Right lung (tissue), 5 donors: ENCODE measurements around the gene BEGAIN. TPM values are rescaled to one million over a fixed set of nuclear protein-coding genes. Genes with fewer than 3 reads are reported as not detected.

Experiments used
- DNase-seq, 2 donors: peaks; one replicate each; pipeline ENCODE4 v3.0.0-alpha.2; 2013
- polyA plus RNA-seq, 5 donors: library from polyadenylated mRNA; unstranded; fragments of 120-200 nt; gene quantifications; one replicate each; pipeline versions ENCODE4 v1.2.1 to v1.2.3, GENCODE V29; 2013; ENCODE audit warnings: inconsistent platforms in 1 of 5, low replicate concordance in 1 of 5; ENCODE audit not compliant: insufficient read length in 5 of 5, insufficient read depth in 1 of 5

Gene BEGAIN
- polyA plus RNA-seq, 5 donors: 1.3 to 2.9 (median 2.1) TPM

DNA sequence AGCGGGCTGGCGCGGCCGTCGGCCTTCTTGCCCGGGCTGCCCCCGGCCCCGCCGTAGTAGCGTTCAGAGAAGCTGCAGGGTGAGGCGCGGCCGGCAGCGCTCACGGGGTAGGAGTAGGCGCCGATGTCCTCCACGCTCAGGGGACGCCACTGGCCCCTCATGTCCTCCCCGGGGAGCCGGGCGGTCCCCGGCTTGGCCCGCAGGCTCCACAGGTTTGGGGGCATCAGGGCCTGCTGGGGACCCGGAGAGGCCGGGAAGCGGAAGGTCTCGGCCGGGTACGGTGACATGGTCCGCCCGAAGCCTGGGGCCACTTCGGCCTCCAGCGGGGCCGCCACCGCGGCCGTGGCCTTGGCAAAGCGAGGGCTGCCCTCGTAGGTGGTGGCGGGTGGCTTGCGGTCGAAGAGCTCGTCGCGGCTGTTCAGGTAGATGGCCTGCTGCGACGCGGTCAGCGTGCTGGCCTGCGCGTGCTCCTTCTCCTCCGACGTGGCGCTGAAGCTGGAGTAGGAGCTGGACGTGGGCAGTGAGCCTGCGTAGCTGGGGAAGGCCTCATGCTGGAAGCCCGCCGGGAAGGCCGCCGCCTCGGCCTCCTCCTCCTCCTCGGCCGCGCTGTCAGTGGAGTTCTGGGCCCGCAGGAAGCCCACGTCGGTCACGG lies 48.7 kb downstream of the BEGAIN start:
- DNase-seq: no peak

DNA sequence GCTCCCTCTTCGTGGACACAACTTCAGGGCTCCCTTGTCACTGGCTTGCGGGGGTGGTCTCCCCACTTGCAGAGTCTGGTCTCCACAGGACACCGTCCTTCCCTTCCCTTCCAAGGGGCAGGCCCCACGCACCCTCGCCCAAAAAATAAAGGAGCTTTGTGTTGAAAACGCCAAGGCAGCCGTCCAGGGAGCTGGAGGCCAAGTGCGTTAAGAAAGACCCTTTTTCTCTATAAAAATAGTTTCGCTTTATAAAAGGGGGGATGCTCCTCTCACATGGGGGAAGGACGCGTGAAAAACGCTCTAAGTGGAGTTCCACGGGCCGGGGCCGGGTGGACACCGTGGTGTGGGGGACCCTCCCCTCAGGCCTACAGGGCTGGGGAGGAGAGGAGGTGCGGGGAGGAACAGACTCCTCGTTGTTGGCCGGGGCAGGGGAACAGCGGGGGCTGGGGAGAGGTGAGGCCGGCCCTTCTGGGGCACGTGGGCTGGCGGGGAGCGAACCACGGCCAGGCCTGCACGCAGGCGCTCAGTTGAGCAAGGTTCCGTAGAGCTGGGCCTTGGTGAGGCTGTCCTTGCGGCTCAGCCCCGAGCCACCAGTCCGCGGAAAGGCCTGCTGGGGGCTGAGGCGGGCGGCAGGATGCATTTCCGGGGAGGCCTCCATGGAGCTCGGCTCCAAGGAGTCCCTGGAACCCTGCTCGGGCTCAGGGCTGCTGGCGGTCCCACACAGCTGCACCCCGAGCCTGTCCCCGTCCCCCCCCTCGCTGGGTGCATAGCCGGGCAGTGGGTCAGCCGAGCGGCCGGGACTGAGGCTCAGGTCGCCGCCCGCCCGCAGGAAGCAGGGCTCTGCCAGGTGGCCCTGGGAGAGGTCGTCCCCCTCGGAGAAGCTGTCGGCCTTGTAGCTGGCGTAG lies 49.5 kb downstream of the BEGAIN start:
- DNase-seq: no peak

DNA sequence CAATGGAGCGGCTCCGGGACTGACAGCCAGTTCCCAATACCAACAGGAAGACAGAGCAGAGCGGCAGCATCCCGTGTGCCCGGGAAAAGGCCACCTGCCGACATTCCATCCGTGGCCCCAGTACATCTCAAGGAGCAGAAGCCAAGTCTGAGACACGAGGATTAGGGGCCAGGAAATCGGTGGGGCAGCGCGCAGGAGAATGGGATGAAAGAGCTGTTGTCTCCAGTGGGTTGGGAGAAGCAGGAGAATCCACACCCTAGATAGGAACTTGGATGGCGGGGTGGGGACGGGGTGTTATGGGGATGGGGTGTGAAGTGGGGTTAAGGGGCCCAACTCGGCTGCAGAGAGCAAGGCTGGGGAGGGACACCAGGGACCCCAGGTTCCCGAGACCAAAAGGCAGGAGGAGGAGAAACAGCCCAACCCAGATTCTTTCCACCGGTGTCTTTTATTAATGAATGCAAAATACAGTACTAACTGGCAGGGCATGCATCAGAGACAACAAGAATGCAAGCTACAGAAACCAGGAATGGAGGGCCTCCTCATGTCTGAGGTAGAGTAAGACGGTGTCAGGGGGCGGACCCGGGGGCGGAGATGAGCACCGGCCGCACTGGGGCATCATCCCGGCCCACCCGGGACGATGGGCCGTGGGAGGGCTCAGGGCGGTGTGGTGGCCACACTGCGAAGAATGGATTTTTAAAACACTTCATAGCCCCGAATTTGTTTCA lies 50.3 kb downstream of the BEGAIN start:
- DNase-seq: no peak

DNA sequence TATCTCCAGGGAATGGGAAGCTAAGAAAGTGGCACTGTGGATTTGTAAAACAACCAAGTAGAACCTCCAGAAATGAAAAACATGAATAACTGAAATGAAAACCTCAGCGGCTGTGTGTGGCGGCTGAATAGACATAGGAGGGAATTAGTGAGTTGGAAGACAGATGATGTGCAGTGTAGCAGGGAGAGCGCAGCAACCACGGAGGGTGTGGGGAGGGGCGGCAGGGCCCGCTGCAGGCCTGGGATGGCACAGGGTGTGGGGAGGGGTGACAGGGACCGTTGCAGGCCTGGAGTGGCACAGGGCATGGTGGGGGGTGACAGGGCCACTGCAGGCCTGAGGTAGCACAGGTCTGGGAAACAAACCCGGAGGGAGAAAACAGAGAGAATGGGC lies 51.1 kb downstream of the BEGAIN start:
- DNase-seq: no peak

DNA sequence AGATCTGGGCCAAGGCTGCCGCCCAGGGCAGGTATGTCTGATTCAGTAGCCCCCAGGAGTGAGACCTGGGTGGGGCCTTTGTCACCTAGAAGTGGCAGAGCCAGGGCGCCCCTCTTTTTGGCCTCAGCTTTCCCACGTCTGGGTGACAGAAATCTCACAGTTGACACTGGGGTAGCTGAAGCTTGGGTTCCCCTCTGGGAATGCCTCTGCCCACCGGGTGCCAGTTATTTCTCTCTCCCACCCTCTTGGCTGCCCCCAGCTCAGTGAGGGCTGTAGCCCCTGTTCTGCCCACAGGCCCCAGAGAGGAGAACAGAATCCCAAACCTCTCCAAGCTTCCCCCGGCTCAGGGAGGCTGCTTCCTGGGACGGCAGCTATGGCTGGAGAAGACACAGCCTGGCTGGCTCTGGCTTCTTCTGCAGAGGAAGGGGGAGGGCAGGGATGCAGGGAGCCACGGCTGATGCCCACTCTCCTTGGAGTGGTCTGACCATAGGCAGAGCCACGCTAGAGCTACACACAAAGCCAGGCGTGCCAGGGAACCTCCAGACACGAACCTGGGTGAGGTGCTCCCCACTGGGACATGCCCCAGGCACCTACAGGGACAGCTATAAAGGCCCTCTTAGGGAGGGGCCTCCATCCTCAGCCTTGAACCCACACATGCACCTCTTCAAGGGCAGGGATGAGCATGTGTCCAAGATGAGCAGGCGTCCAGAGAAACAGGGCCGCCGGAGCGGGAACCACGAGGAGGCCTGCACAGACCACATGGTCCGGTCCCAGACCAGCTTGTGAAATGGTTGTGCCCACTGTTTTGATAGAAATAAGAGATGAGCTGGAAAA lies 51.7 kb downstream of the BEGAIN start:
- DNase-seq: no peak

DNA sequence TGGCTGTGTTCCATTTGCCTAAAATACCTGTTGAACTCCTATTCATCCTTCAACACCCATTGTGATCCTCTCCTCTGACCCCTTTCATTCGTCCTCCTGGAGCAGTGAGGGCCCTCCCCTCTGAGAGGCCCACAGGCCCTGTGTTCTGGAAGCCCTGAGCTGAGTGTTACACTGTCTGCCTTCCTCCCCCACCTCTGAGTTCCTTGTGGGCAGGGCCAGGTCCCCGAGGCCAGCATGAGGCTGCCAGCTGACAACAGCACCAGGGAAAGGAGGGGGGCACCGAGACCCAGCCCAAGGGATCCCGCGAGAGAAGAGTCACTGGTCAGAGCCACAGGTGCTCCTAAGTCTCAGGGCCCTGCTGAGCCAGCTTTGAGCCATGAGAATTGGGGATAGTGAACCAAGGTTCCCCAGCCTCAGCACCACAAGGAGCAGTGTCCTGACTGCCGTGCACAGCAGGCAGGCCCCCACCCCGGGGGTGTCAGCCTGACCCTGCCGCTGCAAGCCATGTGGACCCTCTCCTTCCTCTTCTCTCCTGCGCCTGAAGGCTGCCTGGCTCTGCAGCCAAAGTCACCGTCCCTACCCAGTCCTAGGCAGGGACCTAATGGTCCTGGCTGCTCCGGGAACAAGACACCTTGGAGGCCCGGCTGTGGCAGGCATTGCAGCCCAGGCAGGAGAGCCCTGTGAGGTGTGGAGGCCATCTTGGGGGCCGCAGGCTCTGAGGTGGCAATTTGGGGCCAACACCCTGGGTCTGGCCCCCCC lies 52.5 kb downstream of the BEGAIN start:
- DNase-seq: no peak

DNA sequence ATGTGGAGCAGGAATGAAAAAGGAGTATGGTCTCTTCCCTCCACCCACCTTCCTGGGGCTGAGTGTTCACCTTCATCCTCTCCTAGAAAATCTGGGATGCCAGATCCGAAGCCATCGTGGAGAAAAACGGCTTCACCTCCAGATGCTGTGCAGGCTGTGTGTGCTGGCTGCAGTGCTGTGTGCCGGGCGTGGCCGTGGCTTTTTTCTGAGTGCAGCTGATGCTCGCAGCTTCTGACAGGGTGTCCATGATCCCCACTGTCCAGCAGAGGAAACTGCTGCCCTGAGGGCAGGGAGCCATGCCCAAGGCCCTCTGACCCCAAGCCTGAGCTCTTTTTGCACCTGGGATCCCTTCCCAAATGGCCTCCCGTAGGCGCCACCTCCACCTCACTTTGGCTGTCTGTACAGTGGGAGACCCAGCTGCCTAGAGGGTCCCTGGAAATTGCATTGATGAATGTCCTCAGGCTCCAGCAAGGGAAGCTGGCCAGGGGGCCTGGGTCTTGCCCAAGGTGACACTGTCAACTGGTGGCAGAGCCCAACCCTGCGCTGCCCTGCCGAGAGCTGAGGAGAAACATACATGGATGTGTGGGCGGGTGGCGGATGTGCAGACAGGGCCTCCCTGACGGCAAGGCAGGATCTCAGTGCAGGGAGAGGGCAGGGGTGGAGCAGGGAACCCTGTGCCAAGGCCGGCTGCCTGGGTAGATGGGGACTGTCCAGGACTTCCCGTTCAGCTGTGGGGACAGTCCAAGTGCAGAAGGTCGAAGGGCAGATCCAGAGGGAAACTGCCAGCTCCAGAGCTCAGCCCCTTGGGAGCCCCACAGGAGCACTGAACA lies 53.3 kb downstream of the BEGAIN start:
- DNase-seq: no peak

DNA sequence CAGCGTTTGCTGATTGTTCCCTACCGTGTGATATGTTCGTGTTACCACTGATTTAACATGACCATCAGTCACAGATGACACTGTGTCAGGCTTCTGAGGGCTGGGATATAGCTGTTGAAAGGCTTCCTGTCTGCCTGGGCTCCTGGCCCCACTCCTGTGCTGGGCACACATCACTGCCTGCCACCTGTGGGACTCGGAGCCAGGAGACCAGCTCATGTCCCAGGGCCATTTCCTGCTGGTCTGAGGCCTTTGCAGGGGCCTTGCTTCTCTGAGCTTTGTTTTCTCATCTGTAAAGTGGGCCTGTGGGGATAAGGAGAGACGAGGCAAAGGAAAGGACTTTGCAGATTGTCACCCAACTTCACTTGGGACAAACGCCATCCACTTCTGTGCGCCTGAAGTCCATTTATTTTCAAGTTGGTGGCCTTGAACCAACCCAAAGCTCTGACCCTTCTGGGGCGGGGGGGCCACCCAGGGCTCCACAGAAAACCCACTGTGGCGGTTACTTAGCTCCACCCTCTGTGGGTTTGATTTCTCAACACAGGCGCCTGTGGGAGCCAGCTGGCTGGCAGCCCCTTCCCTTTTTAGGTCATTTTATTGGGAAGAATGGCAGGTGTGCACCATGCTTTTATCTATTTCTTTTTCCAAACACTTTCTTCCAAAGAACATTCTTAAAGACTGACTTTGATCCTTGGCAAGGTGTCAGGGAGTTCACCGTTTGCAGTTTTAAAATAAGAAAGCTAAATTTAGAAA lies 54.1 kb downstream of the BEGAIN start:
- DNase-seq: no peak

DNA sequence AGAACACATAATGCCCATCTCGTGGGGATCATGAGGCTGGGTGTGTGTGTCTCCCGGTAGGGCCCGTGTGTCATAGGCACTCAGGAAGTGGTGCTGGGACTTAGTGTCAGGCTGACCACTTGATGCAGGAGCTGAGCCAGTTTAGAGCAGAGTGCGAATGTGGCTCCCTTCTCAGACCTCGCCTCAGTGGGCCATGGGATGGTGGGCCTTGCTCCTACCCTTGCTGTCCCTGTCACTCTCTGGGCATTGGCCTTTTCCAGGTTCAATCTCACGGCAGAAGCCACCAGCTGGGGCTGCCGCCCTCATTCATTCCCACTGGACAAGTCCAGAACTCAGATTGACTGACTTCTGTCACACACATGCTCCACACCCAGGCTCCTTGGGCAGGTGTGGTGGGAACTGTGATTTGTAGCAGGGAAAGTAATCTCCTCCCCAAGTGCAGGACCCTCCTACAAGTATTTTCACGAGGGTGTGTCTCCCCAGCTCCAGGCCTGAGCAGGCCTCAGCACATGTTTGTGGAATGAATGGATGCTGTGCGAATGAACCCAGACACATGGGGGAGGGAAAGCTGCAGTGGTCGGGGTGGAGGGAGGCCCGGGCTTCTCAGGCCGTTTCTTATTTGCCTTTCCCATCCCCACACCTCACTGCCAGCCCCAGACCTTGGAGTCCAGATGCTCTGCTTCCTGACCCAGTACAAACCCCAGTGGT lies 54.9 kb downstream of the BEGAIN start:
- no peak for DNase-seq

DNA sequence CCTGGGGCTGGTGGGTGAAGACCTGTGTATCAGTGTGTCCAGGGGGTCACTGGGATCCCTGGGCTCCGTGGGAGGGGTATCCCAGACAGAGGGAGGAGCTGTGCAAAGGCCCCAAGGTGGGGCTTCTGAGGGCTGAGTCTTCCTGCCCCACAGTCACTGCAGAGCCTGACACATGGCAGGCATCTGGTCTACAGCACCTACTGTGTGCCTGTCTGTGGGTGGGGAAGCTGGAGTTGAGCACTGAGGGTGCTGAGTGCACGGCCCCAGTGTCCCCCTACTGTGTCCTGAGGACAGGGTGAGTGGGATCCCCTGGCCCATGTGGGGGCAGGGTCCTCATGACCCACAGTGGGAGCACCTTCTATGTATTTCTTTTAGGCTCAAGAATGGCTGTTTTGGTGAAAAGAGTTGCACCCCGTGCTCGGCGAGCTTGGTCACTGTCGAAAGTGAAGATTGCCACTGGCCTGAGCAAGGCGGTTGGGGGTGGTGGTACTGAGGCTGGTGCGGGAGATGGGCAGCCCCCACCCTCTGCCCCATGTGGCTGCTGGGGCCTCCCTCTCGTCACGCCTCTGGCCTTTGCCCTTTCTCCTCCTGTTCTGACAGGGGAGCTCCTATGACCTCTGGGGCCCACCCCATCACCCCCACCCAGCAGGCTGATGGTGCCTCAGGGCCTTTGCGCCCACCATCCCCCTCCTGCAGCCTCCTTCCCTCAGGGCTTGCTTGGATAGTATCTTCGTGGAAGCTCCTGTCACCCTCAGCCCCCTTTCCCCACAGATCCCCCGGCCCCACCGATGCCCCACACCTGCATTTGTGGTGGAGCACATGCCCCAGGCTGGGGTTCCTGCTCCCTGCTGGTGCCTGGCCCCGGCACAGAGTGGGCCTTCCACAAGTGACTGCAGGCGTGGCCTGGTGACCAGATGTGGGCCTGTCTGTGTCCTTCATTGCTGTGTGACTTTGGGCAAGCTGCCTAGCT lies 55.8 kb downstream of the BEGAIN start:
- DNase-seq: no peak

DNA sequence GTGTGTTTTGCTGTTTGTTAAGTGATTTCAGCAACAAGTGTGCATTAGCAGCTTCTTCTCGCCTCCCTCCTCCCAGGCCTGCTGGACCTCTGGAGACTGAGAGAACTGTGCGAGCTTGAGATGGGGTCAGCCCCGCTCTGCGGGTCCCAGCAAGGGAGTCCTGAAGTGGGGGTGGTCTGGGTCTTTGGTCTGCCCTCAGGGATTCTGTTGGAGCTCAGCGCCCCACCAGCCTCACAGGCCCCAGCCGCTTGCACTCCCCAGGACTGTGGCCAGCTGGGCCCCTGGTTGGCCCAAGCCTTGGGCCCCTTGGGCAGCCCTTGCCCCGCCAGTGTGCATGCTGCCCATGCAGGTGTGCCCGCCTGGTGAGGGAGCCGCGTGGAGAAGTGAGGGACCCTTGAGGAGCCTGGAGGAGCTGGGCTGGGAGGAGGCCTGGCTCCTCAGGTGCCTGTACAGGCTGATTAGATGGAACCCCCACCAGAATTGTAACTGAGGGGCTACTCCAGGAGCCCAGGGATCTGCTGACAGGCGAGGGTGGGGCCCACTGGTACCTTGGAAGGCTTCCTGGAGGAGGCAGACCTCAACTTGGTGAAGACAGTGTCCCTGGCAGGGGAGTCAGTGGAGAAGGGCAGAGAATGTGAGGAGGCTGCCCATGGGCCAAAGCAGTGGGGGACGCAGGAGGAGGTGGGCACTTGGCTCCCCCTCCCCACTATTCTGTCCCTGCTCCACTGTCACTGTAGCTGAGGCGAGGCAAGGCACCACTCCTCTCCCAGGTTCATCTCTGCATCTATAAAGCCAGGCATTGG lies 56.7 kb downstream of the BEGAIN start:
- no peak for DNase-seq

DNA sequence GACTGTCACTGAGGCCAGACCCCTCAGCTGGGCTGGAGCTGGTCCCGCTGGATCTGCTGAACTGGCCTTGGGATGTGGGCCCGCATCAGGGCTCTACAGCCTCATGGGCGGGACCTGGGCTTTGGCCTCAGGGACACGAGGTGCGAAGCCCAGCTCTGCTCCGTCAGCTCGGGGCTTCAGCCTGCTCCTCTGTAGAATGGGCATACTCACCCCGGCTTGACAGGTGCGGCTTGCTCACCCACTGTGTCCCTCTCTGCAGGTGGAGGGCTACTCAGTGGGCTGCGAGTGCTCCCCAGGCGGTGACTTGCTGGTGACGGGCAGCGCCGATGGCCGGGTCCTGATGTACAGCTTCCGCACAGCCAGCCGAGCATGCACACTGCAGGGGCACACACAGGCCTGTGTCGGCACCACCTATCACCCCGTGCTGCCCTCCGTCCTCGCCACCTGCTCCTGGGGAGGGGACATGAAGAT lies 57.6 kb downstream of the BEGAIN start:
- DNase-seq: no peak

DNA sequence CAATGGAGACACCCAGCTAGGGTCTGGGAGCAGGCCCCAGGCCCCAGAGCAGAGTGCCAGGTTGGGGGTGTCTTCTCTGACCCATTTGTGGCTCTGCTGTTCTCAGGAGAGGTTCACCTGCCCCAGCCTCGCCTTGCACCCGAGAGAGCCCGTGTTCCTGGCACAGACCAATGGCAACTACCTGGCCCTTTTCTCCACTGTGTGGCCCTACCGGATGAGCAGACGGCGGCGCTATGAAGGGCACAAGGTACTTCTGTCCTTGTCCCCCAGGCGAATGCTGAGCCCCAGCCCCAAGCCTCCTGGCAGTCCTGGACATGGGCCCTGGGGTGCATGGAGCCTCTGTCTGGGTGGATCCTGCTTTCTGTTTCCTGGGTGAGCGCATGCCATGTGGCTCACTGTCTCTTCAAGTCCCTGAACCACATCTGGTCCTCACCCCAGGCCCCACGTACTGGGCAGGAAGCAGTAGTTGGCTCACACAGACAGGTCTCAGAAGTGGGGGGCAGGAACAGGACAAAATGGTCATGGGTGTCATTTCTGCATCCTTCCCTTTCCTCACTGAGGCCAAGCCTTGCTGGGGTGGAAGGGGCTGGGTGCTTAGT lies 58.2 kb downstream of the BEGAIN start:
- DNase-seq: no peak

DNA sequence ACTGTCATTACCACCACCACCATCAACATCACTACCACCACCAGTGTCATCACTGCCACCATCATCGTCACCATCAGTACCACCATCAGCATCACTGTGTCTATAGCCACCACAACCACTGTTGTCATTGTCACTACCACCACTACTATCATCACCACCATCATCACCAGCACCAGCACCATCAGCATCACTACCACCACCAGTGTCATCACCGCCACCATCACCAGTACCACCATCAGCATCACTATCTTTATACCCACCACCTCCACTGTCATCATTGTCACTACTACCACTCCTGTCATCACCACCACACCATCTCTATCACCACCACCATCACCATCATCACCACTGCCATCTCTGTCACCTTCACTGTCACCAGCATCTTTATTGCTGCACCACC lies 60.6 kb downstream of the BEGAIN start:
- DNase-seq: no peak

DNA sequence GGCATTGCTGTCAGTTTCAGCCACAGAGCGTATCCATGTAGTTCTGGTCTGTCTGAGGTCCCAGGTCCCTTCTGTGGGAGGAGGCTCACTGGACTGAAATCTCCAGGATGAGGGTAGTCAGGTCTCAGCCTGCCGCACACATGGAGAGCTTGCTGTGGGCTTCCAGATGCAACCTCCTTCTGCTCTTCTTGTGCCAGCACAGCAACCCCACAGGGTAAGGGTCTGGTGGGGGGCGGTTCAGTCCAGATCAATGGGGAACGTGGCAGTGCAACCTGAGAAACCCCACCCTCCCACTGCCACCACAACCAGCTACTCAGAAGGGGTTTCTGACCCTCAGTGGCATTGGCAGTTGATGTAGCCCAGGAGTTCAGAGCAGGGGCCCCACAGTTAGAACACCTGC lies 61.2 kb downstream of the BEGAIN start:
- no peak for DNase-seq

DNA sequence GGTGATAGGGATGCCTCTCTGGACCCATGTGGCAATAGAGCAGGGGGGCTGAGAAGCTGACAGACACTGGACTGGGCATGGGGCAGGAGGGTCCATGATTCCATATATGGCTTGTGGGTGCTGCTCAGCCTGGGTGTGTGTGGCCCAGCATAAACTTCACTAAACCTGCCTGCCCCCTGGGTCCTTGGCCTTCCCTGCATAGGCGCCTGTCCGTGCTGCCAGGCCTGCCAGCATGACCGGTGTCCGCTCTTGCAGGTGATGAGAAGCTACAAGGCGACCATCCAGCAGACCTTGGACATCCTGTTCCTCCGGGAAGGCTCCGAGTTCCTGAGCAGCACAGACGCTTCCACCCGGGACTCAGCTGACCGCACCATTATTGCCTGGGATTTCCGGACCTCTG lies 61.6 kb downstream of the BEGAIN start:
- DNase-seq: no peak
